Activated CD4-positive, alpha-beta T cell treated with anti-CD3 and anti-CD28 coated beads for 48 hours (primary cell): Measurements from ENCODE around the gene VPS18.

ENCODE experiments used
- DNase-seq: peaks from one replicate; pipeline ENCODE4 v3.0.0-alpha.2; 2020

Gene VPS18

DNA sequence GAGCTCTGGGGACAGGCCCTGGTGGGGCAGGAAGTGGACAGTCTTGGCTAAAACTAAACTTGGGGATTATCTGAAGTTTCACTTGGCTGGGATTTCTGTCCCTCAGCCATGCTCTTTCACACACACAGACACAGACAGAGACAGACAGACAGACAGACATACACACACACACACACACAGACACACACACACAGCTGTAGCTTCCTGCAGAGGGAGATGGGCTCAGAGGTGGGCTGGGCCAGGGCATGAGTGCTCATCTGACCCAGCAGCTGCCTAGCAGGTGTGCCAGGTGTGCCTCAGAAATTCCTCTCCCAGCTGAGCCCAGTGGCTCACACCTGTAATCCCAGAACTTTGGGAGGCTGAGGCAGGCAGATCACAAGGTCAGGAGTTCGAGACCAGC, 23.5 kb upstream of the VPS18 start:
- DNase-seq: no peak

DNA sequence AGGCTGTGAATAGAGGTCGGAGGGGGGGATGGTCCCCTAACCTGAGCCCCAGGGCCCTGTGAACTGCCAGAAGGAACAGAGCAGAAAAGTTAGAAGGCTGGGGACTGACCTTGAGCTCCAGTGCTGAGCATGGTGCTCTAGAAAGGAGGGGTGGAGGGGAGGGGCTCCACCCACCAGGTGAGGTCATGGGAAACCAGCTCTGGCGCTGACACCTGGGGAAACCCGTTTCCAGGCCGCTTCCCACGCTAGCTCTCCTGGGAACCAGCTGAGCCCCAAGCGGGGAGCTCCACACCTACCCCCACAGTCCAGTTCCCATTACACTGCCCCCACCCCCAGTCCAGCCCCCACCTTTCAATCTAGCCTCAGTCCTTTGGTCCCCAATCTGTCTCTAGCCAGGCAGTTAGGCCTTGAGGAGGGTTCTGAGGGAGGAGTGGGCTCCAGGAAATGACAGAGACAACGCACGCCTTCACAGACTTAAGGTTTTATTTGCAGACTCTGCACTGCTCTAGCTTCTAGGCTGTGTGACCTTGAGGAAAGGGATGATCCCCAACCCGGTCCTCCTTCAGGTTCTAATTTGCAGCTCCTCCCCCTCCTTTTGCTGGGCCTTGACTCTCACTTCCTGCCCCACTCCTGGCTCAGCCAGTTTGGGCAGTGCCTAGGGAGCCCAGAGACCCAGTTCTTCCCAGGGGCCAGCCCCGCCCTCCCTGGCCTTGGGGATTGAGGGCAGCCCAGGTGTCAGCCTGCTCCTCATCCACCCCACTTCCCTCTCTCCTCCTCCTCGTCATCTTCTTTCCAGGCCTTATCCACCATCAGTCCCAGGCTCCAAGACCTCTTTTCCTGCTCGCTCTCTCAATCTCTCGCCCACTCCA, 22.3 kb upstream of the VPS18 start:
- peak; percentile 38 for DNase-seq

DNA sequence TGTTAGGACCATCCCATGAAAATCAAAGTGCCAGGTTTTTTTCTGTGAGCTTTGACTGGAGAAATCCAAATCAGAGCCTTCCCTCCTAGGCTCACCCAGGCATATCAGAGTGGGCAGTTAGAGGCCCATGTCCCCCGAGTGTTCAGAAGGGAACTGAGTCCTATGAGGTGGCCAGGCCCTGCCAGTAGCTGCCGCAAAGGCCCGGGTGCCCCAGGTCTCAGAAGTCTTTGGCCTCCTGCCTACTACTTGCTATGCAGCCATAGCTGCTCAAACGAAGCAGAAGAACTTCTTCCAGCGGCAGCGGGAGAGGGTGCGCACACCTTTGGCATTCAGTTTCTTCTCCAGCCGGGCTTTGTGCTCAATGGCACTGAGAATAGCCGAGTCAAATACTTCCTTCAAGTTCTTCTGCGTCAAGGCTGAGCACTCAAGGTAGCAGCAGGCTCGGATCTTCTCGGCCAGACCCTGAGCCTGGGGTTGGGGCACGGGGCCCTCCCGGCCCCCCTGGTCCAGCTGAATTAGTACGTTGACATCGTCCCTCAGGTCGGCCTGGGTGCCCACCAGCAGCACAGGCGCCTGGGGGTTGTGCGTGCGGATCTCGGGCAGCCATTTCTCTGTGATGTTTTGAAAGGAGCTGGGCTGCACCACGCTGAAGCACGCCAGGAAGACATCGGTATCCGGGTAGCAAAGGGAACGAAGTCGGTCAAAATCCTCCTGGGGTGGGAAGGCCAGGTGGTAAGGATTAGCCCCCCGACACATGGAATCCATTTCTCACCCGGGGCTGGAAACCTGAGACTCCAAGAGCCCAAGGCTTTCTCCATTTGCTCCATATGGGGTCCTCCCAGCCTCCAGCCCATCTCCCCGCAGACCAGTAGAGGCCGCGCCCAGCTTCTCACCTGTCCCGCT, 21.2 kb upstream of the VPS18 start:
- no peak for DNase-seq

DNA sequence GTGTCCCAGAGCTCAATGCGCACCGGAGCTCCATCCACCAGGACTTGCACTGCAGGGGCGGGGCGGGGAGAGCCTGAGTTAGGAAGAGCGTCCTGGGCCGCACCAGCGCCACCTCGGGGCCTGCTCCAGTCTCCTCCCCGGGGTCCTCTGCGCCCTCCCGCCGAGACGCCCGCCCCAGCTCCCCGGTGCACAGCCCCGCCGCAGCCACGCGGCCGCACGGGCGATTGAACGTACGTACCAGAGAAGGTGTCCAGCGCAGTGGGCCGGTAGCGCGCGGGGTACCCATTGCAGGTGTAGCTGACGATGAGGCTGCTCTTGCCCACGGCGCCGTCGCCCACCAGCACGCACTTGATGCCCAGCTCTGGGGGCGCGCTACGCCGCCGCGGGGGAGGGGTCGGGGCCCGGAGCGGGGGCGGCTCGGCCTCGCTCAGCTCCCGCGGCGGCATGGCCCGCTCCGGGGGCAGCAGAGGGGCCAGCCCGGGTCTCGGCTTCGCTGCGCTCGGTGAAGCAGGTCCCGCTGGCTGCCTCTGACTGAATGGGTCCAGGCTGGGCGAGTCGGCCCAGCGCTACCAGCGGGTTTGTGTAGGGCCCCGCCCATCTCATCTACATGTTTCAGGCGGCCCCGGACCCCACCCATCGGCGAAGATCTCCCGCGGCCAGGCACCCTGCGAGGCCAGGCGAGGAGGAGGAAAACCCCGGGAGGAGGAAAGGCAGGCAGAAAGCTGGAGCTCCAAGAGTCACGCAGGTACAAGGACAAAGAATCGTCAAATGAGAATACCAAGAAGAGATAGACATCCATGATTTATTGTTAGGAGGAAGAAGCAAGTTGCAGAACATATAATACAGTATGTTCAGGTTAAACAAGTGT, 20.3 kb upstream of the VPS18 start, which contains the start of gene RHOV:
Gene RHOV, minus strand, starts transcription at position 541 of the 868 bp plus-strand sequence. Its CDS starts 95 bp downstream, at position 446.
- DNase-seq: peak; percentile 68

DNA sequence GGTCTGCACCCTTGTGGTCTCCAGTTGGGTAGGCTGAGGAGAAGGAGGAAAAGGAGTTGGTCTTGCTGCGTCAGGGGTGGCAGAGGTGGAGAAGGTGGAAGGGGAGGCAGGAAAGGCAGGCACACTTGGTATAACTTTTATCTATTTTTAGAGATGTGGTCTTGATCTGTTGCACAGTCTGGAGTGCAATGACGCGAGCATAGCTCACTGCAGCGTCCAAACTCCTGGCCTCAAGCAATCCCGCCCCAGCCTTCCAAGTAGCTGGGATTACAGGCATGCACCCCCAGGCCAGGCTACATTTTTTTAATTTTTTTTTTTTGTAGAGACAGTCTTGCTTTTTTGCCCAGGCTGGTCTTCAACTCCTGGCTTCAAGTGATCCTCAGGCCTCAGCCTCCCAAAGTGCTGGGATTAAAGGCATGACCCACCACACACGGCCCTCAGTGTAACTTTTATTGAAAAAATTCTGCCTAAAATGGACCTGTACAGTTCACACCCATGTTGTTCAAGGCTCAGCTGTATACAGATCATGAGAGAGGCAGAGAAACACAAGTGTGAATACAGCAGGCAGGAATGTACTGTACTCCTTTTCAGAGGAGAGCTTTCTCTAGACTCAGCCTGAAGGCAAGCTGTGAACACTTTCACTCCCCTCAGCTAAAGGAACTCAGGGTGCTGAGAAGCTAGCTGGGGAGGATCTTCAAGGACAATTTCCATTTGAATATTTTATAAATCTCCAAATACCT, 18.1 kb upstream of the VPS18 start:
- DNase-seq: no peak

DNA sequence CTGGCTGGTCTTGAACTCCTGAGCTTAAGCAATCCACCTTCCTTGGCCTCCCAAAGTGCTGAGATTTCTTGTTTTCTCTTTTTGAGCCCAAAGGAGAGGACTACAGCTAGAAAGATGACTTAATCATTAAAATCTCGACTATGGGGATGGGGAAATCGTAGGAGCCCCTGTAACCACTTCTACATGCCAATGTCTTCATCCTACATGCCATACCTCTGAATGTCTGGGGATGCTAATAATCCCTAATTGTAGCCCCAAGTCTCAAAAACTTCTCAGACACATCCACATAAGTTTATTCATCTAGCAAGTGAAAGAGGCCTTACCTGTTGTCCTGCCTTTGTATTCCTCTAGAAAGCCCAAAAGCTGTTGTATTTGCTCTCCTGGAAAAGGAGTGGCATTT, 16.6 kb upstream of the VPS18 start:
- no peak for DNase-seq

DNA sequence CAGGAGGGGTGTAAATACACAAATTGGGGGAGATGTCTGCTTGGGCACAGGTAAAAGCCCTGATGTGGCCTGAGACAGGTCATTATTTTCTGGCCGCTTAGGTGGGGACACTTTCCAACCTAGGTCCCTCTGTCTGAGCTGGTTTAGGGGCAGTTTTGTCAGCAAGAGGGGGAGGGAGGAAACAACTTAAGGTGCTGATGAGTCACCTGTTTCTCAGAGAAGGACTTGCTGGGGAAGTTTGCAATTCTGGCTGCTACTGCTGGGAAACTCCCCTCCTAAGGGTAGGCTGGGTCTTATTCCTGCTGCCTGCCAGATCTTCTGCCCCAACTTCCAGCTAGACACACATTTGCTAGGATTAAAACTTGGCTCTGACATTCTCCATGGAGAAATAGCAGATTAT, 15.5 kb upstream of the VPS18 start:
- DNase-seq: peak; percentile 51

DNA sequence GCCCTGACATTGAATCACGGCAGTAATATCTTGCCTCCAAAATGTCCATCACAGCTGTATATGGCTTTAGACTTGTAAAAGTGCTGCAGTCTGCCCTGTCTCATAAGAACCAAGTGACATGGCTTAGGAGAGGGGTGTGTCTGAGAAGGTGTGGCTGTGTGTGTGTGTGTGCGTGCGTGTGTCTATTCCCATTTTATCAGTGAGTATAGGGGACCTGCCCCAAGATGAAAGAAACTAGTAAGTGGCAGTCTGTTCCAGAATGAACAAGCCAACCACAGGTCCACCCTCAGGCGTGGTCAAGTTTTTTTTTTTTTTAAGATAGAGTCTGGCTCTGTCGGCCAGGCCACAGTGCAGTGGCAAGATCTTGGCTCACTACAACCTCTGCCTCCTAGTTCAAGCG, 14.6 kb upstream of the VPS18 start:
- no peak for DNase-seq

DNA sequence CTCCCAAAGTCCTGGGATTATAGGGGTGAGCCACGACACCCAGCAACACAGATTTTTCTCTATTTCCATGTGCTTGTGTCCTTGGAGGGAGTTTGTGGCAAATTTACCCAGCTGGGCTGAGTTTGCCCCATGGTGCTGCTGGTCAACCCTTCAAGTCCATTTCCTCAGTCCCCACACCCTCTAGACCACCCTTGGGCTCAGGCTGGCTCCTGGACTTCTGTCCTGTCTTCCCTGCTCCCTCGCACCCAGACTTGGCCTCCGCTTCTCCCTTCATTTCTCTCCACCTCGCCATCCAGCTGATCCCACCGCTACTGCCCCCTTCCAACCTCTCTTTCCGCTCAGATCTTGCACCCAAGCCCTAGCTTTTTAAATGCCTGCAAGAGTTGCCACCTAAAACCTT, 12.9 kb upstream of the VPS18 start:
- no peak for DNase-seq

DNA sequence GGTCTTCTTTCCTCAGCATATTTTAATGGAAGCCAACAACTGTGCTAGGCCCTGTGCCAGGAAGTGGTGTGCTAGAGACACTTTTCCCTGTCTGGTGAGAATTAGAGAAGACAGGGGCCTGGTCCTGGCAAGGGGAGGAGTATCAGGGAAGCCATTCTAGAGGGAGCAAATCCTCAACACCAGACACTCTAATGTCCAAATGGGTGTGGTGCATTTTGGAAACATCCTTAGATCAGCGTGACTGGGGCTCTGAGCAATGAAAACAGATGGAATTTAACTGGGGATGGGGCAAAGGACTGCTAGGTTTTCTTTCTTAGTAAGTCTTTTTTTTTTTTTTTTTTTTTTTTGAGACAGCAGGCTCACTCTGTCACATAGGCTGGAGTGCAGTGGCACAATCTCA, 7.7 kb upstream of the VPS18 start:
- DNase-seq: no peak

DNA sequence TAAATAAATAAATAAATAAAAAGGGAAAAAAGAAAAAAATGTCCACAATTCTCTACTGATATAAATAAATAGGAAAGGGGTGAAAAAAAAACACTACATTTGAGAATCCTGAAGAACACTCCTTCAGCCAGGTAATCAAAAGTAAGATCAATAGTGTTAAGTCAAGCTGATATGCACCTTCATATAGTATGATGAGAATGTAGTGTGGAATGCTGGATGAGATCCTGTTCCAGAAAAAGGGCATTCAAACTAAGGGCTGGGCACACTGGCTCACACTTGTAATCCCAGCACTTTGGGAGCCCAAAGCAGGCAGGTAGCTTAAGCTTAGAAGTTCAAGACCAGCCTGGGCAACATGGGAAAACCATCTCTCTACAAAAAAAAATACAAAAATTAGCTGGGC, 5.1 kb upstream of the VPS18 start:
- no peak for DNase-seq

DNA sequence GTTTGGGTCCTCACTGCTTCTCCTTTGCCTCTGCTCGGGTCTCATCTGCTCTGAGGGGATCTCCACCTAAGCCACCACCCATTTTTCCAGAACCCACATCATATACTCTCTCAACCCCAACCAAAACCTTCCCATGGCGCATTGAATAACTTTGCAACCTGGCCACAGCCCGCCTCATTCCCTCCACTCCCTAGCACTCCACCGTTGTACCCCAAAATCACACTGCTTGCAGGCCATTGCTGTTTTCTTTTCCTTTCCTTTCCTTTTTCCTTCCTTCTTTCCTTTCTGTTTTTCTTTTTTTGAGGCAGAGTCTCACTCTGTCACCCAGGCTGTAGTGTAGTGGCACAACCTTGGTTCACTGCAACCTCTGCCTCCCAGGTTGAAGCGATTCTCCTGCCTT, 3.1 kb upstream of the VPS18 start:
- no peak for DNase-seq

DNA sequence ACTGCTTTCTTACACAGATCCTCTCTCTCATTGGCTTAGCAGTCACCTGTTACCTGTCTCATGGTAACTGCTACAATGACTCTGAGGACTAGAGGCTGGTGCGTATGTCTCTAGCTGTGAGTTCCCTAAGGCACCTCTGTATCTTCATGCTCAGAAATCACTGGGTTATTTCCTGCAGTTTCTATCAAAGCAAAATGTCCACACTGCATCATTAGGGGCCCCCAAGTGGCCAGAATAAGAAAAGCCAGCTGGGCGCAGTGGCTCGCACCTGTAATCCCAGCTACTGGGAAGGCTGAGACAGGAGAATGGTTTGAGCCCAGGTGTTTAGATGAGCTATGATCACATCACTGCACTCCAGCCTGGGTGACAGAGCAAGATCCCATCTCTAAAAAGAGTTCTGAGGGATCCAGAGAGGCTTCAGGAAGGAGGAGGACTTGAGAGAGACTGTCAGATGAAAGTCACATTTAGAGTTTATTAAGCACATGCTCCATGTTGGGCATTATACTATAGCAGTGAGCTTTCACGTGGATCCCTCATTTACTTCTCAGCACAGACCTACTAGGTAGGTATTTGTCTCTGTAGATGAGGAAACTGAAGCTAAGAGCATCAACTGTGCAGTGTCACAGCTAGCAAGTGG, 2.3 kb upstream of the VPS18 start:
- peak; percentile 32 for DNase-seq

DNA sequence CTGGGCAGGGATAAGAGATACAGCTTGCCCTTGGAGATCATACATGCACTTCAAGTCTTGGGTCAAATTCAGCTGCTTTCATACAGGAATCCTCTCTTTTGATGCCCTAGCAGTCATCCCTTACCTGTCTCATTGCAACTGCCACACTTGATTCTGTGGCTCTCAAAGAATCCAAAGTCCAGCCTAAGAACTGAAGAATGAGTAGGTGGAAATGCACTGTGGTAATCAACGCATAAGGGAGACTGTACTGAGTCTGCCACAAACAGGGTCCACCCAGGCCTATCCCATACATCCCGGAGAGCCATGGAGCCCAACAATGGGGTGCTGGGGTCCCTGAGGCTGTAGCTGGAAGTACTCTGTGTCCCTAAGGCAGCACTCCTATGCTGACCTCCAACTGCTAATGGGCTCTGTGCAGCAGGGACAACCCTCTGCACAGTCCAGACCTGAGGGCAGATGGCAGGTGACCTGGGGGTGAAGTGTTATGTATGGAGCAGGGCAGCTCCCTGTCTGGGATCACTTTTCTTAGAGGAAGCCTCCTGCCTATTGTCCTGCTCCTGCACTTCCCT, 1.7 kb upstream of the VPS18 start:
- no peak for DNase-seq

DNA sequence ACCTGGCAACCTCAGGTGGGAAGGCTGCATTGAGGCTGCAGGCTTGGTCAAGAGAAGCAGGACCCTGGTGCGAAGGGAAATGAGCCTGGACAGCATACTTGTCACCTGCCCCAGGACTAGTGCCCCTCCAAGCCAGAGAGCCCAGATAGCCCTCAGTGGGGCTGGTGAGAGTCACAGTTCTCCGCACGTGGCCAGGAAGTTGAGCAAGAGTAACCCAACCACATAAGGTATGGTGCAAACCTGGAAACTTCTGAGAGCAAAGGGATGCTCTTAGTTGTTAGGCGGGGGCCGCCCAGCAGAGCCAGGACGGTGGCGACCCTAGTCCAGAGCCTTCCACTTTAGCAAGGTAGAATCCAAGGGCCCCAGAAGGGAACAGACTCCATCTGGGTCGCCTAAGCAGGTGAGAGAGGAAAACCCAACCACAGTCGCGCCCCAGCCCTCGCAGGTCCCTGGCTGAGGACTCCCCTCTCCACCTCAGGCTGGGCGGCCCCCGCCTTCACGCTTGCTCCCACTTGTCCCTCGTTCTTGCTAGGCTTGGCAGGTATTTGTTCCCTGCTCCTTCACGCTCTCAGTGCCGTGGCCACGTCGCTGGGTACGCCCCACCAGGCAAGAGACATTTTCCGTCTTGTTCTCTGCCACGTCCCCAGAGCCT, 1.1 kb upstream of the VPS18 start:
- no peak for DNase-seq

DNA sequence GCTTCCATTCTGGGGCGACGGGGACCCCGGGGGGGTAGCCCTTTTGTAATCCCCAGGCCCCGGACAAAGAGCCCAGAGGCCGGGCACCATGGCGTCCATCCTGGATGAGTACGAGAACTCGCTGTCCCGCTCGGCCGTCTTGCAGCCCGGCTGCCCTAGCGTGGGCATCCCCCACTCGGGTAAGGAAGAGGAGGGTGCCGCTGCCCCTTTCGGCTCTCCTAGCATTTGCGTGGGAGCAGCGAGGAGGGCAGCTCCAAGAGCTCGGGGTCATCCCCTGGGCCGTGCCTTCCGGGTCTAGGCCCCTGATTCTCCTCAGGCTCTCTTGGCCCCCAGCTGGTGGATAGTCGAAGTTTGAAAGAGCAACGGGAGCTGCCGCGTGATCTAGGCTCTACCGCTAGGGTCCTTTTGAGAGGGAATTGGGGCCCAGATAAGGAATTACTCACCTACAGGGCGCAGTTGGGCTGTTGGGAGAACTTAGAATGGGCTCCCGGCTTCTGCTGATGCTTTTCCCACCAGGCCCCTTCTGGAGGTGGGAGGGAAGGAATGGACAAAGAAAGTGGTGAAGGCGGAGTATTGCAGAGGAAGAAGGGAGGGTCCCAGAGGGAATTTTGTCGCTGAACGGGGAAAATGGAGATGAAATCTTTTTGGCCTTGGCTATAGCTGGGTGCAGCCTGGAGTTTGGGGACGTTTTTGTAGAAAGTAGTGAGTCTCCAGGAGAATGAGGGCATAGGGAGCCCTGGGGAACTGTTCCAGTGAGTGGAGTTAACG, 615 bp downstream of the VPS18 start:
- peak; percentile 77 for DNase-seq

DNA sequence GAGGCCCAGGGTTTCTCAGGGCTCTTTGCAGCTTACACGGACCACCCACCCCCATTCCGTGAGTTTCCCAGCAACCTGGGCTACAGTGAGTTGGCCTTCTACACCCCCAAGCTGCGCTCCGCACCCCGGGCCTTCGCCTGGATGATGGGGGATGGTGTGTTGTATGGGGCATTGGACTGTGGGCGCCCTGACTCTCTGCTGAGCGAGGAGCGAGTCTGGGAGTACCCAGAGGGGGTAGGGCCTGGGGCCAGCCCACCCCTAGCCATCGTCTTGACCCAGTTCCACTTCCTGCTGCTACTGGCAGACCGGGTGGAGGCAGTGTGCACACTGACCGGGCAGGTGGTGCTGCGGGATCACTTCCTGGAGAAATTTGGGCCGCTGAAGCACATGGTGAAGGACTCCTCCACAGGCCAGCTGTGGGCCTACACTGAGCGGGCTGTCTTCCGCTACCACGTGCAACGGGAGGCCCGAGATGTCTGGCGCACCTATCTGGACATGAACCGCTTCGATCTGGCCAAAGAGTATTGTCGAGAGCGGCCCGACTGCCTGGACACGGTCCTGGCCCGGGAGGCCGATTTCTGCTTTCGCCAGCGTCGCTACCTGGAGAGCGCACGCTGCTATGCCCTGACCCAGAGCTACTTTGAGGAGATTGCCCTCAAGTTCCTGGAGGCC, 5.4 kb downstream of the VPS18 start:
- DNase-seq: no peak

DNA sequence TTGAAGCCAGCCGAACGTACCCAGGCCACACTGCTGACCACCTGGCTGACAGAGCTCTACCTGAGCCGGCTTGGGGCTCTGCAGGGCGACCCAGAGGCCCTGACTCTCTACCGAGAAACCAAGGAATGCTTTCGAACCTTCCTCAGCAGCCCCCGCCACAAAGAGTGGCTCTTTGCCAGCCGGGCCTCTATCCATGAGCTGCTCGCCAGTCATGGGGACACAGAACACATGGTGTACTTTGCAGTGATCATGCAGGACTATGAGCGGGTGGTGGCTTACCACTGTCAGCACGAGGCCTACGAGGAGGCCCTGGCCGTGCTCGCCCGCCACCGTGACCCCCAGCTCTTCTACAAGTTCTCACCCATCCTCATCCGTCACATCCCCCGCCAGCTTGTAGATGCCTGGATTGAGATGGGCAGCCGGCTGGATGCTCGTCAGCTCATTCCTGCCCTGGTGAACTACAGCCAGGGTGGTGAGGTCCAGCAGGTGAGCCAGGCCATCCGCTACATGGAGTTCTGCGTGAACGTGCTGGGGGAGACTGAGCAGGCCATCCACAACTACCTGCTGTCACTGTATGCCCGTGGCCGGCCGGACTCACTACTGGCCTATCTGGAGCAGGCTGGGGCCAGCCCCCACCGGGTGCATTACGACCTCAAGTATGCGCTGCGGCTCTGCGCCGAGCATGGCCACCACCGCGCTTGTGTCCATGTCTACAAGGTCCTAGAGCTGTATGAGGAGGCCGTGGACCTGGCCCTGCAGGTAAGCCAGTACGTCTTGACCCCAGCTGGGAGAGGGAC, 6.2 kb downstream of the VPS18 start:
- no peak for DNase-seq

DNA sequence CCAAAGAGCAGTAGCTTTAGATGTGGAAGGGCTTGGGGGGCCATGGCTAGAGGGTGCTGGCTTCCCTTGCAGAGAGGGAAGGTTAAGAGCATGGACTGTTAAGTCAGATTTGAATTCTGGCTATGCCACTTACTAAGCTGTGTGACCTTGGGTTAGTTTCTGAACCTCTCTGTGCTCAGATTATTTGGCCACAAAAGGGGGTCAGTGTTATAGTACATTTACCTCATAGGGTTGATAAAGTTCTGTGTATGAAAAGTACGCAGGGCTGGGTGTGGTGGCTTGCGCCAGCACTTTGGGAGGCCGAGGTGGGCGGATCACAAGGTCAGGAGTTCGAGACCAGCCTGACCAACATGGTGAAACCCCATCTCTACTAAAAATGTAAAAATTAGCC, 6.8 kb downstream of the VPS18 start:
- no peak for DNase-seq
